Stimulated activated CD4-positive, alpha-beta T cell treated with anti-CD3 and anti-CD28 coated beads, Interleukin-15, amount 100 ng/mL, for 24 hours (primary cell): ENCODE data around the gene KXD1.
A peak's percentile ranks its signal among the peaks of the same experiment; 100 is the strongest.
"Not testable (repeated sequence)": the region's sequence is repeated elsewhere in the genome, so short reads cannot be mapped to it uniquely, and the experiment has no call there.

ENCODE experiments used
- DNase-seq: peaks from one replicate; pipeline ENCODE4 v3.0.0-alpha.2; 2020

Gene KXD1

GRCh38 chr19:18557411-18558201, at the start of gene KXD1:
TSS of gene KXD1 (plus strand) at chr19:18557870. CDS start at chr19:18562057, 4,187 bp downstream.
- DNase-seq, result peak; percentile 99

- no peak for DNase-seq
These were observed 49.1 kb upstream of the KXD1 start for GRCh38 chr19:18508585-18508984.

- DNase-seq, result no peak
These were observed 47.5 kb upstream of the KXD1 start for GRCh38 chr19:18510216-18510615.

GRCh38 chr19:18513868-18514267, 43.8 kb upstream of the KXD1 start:
- no peak for DNase-seq

- DNase-seq, result no peak
These were observed 42.6 kb upstream of the KXD1 start for GRCh38 chr19:18514800-18515682.

- no peak for DNase-seq
These were observed 41.7 kb upstream of the KXD1 start for GRCh38 chr19:18515959-18516358.

- DNase-seq, result no peak
These were observed 40.1 kb upstream of the KXD1 start for GRCh38 chr19:18517606-18518005.

GRCh38 chr19:18518639-18519038, 39.0 kb upstream of the KXD1 start:
- DNase-seq, result no peak

- peak; percentile 74 for DNase-seq
These were observed 37.5 kb upstream of the KXD1 start for GRCh38 chr19:18519962-18520847.

GRCh38 chr19:18520848-18521691, 36.6 kb upstream of the KXD1 start:
- DNase-seq, result peak; percentile 35

- no peak for DNase-seq
These were observed 36.0 kb upstream of the KXD1 start, which contains the start of gene ELL for GRCh38 chr19:18521692-18522123. TSS of gene ELL (minus strand) at chr19:18522070. CDS start at chr19:18522055, 15 bp downstream.

- peak; percentile 100 for DNase-seq
These were observed 35.4 kb upstream of the KXD1 start for GRCh38 chr19:18522124-18522861.

GRCh38 chr19:18522862-18523440, 34.7 kb upstream of the KXD1 start:
- not testable (repeated sequence) for DNase-seq

- no peak for DNase-seq
These were observed 33.8 kb upstream of the KXD1 start for GRCh38 chr19:18523841-18524240.

GRCh38 chr19:18526316-18526715, 31.4 kb upstream of the KXD1 start:
- DNase-seq, result no peak

- no peak for DNase-seq
These were observed 27.9 kb upstream of the KXD1 start for GRCh38 chr19:18529782-18530181.

GRCh38 chr19:18531485-18531884, 26.2 kb upstream of the KXD1 start:
- no peak for DNase-seq

GRCh38 chr19:18532168-18532890, 25.3 kb upstream of the KXD1 start:
- no peak for DNase-seq

GRCh38 chr19:18533058-18533457, 24.6 kb upstream of the KXD1 start:
- no peak for DNase-seq

- DNase-seq, result no peak
These were observed 21.2 kb upstream of the KXD1 start for GRCh38 chr19:18536475-18536874.
